CD4-positive, alpha-beta T cell treated with Interleukin-21 for 1 hour (primary cell): ENCODE data around the gene RHO.

Experiments used
- DNase-seq: peaks from one replicate; pipeline ENCODE4 v3.0.0-alpha.2; 2020

Gene RHO

DNA sequence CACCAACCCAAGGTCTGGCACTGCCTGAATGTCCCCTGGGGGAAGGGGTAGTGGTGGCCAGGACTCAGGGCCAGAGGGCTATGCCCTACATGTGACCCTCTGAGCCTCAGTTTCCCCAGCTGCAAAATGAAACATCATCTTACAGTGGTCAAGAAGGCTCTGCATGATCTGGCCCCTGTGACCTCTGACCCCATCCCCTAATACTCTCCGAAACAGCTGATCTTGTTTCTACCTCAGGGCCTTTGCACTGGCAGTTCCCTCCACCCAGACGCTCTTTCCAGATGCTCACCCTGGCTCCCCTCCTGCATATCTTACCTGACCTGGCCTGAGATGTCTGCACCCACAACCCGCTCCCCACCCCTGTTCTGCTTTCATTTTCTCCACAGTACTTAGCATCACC lies 56.2 kb downstream of the RHO start:
- DNase-seq = no peak
